NCI-H460 (cell line): Measurements from ENCODE around the gene NCOA7. TPM values are rescaled to one million over a fixed set of nuclear protein-coding genes. Genes with fewer than 3 reads are reported as not detected.
A peak's percentile ranks its signal among the peaks of the same experiment; 100 is the strongest.
"Not testable (repeated sequence)": the region's sequence is repeated elsewhere in the genome, so short reads cannot be mapped to it uniquely, and the experiment has no call there.

Experiments used
- DNase-seq: peaks from one replicate; pipeline ENCODE4 v3.0.0-alpha.2; 2016; ENCODE audit warnings: low read depth; ENCODE audit errors: extremely low read depth
- small RNA-seq, 2 experiments: library from RNA; depleted of rRNA; stranded (forward); fragments of <200 nt; gene quantifications; one replicate each; pipeline ENCODE3, GENCODE V24; 2014
- total RNA-seq: library from RNA; depleted of rRNA; stranded (reverse); fragments of >200 nt; shearing (Covaris generic); gene quantifications from 2 replicates; pipeline ENCODE4 v1.2.3, GENCODE V29; 2014; rRNA removed

Gene NCOA7
- total RNA-seq, 1 experiment from 2014 or later = 250 TPM

DNA sequence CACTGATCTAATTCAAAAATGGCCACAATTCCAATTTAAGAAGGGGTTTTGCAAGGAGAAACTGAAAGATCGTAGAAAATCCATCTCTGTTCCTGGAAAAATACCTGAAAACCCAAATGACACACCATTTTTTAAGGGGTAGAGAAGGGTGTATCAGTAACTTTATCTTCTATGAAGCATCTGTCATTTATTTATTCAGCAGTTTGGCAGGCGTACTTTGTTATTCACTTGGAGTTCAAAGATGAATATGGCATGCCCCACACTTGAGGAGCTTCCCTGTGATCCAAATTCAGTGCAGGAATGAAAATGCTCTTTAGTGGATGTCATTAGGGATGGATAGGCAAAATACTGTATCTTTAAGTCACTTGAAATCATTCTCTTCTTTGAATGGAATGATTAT, 173.1 kb downstream of the NCOA7 start:
- DNase-seq = no peak

GRCh38 chr6:125966569-125966968, 175.8 kb downstream of the NCOA7 start:
- DNase-seq = no peak

DNA sequence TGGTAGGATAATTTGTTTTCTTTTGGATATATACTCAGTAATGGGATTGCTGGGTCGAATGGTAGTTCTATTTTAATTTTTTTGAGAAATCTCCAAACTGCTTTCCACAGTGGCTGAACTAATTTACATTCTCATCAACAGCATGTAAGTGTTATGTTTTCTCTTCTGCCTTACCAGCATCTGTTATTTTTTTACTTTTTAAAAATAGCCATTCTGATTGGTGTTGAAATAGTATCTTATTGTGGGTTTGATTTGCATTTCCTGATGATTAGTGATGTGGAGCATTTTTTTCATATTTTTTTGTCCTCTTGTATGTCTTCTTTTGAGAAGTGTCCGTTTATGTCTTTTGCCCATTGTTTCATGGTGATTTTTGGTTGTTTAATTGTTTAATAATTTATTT, 177.7 kb downstream of the NCOA7 start:
- DNase-seq = no peak

- no peak for DNase-seq
Observed at GRCh38 chr6:125970760-125971159, 180.0 kb downstream of the NCOA7 start.

DNA sequence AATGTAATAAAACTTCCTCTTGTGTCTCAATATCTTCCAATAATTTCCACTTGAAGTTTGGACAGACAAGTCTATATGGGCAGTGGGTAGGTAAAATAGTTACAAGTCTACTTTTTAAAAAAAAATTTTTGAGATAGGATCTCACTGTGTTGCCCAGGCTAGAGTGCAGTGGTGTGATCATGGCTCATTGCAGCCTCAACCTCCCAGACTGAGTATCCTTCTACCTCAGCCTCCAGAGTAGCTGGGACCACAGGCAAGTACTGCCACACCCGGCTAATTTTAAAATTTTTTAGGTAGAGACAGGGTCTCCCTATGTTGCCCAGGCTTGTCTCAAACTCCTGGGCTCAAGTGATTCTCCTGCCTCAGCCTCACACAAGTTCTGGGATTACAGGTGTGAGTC, 181.7 kb downstream of the NCOA7 start:
- DNase-seq = not testable (repeated sequence)

GRCh38 chr6:125974214-125974866, 183.6 kb downstream of the NCOA7 start:
- peak; percentile 69 for DNase-seq

GRCh38 chr6:125979101-125979500, 188.3 kb downstream of the NCOA7 start:
- DNase-seq = no peak

Small RNA genes within 50 kb of the gene (small RNA-seq; reads per million reads assigned to genes)
- gene RNA5SP216 = 0 reads per million in 2 experiments

Other genes starting within 250 kb of the NCOA7 start
- gene HEY2, start 41.3 kb upstream of the NCOA7 start, total RNA-seq = 0.20 TPM in 1 of 2 replicates, not detected in the other
- gene HINT3, start 165.8 kb downstream of the NCOA7 start, total RNA-seq = 43.7 and 45.4 TPM in 2 replicates
- gene TRMT11, start 195.6 kb downstream of the NCOA7 start, total RNA-seq = 37.4 and 42.0 TPM in 2 replicates